GM12878 (cell line): Measurements from ENCODE around the gene TBCE. TPM values are rescaled to one million over a fixed set of nuclear protein-coding genes. Genes with fewer than 3 reads are reported as not detected.

Experiments used
- ATAC-seq: fragments of 200-7000 bp; cut with Tn5 transposase; 3 replicates; pipeline ENCODE4 v1.9.1; 2020; ENCODE audit warnings: mild to moderate bottlenecking, moderate library complexity
- BruUV-seq: library from RNA; stranded (reverse); fragments of 400-500 nt; replicated peaks from 2 replicates; lab custom pipeline; 2021; lab: Mats Ljungman, UMichigan
- CTCF ChIA-PET: fragments of 300-600 bp; sonication (Branson Sonifier 250); formaldehyde crosslinking; extraction: SDS; loops from one replicate; lab custom pipeline; 2021; ENCODE audit warnings: inconsistent platforms; lab: Yijun Ruan, JAX
- POLR2A ChIA-PET: fragments of 350-600 bp; formaldehyde crosslinking; extraction: SDS; loops from one replicate; lab custom pipeline; 2021; ENCODE audit warnings: inconsistent platforms; lab: Charles Lee
- RAD21 ChIA-PET: fragments of 300-600 bp; sonication (Branson Sonifier 250); formaldehyde crosslinking; loops from one replicate; lab custom pipeline; 2023; ENCODE audit warnings: antibody characterized with exemption; ENCODE audit not compliant: unreplicated experiment; lab: Charles Lee
- SMC1A ChIA-PET: fragments of 300-600 bp; sonication (Branson Sonifier 250); formaldehyde crosslinking; loops from one replicate; lab custom pipeline; 2023; ENCODE audit not compliant: unreplicated experiment, uncharacterized antibody; lab: Charles Lee
- DNase-seq: peaks from one replicate; pipeline ENCODE4 v3.0.0-alpha.2; 2011; ENCODE audit warnings: low read depth, low spot score
- FAIRE-seq: peaks from 3 replicates; lab custom pipeline; 2011; peaks lifted over from hg19 to GRCh38; lab: Jason Lieb, UNC
- H2AFZ ChIP-seq: 2 replicates; pipeline ENCODE4 v1.6.0; 2011; ENCODE audit warnings: low read depth, low read length, control low read depth; ENCODE audit not compliant: control insufficient read depth
- H3K27ac ChIP-seq: 2 replicates; pipeline ENCODE4 v1.5.1; 2011; ENCODE audit warnings: control low read depth; ENCODE audit not compliant: control insufficient read depth, insufficient read depth
- H3K27me3 ChIP-seq, 2 experiments: replicated peaks in 1 of 2; 2 replicates each; pipeline versions ENCODE4 v1.6.0 to v1.6.1; 2011; ENCODE audit warnings: low read length in 1 of 2; ENCODE audit not compliant: control insufficient read depth in 2 of 2, insufficient read depth in 2 of 2
- H3K36me3 ChIP-seq, 2 experiments: 2 replicates each; pipeline ENCODE4 v1.5.1; 2011; ENCODE audit warnings: low read length in 1 of 2; ENCODE audit not compliant: control insufficient read depth in 2 of 2, insufficient read depth in 2 of 2
- H3K4me1 ChIP-seq: 2 replicates; pipeline ENCODE4 v1.6.1; 2011; ENCODE audit warnings: mild to moderate bottlenecking, low read length, moderate library complexity, mixed read lengths; ENCODE audit not compliant: control insufficient read depth, insufficient read depth
- H3K4me2 ChIP-seq: 2 replicates; pipeline ENCODE4 v1.6.0; 2011; ENCODE audit warnings: control low read depth; ENCODE audit not compliant: control insufficient read depth, insufficient read depth
- H3K4me3 ChIP-seq: fragments of 200-600 bp; sonication (generic); 2 replicates; pipeline ENCODE4 v1.5.1; 2016
- H3K79me2 ChIP-seq: 2 replicates; pipeline ENCODE4 v1.6.0; 2011; ENCODE audit warnings: low read length; ENCODE audit not compliant: control insufficient read depth, insufficient read depth
- H3K9ac ChIP-seq: 2 replicates; pipeline ENCODE4 v1.8.0; 2011; ENCODE audit warnings: low read length, control low read depth, mixed read lengths; ENCODE audit not compliant: control insufficient read depth, insufficient read depth
- H3K9me3 ChIP-seq: replicated peaks from 3 replicates; pipeline ENCODE4 v1.5.1; 2011; ENCODE audit warnings: mild to moderate bottlenecking, low read length; ENCODE audit not compliant: control insufficient read depth, insufficient read depth
- H4K20me1 ChIP-seq: 2 replicates; pipeline ENCODE4 v1.6.0; 2011; ENCODE audit not compliant: control insufficient read depth, insufficient read depth
- ASH2L ChIP-seq: fragments of 300-600, 200-600 bp; sonication (generic); IDR thresholded peaks from 2 replicates; pipeline ENCODE4 v1.6.1; 2017; ENCODE audit warnings: low read depth, mild to moderate bottlenecking, borderline replicate concordance
- BRCA1 ChIP-seq: IDR thresholded peaks from 2 replicates; pipeline ENCODE4 v1.6.1; 2011; ENCODE audit warnings: low read depth, low read length, improper control_type of control experiment
- CTCF ChIP-seq, 3 experiments: IDR thresholded peaks in 2 of 3; conservative IDR thresholded peaks in 1 of 3; 2 replicates each; pipeline ENCODE4 v1.5.1; 2011; ENCODE audit warnings: low read depth in 3 of 3, low read length in 3 of 3, mild to moderate bottlenecking in 3 of 3, control low read depth in 2 of 3, moderate library complexity in 2 of 3, inconsistent platforms in 1 of 3, mixed read lengths in 1 of 3; ENCODE audit not compliant: control insufficient read depth in 2 of 3, insufficient read depth in 1 of 3; ENCODE audit errors: extremely low read depth in 1 of 3
- LARP7 ChIP-seq: fragments of 450-650 bp; IDR thresholded peaks from 2 replicates; pipeline ENCODE4 v1.6.1; 2017; ENCODE audit warnings: mild to moderate bottlenecking
- MXI1 ChIP-seq: fragments of 150-350 bp; IDR thresholded peaks from 2 replicates; pipeline ENCODE4 v1.6.1; 2011; ENCODE audit warnings: low read depth, mild to moderate bottlenecking, inconsistent platforms, low read length, improper control_type of control experiment
- NFYB ChIP-seq: IDR thresholded peaks from 2 replicates; pipeline ENCODE4 v1.6.1; 2011; ENCODE audit warnings: low read depth, mild to moderate bottlenecking, low read length, improper control_type of control experiment, moderate library complexity; ENCODE audit not compliant: insufficient read depth
- RAD21 ChIP-seq: IDR thresholded peaks from 2 replicates; pipeline ENCODE4 v1.6.1; 2011; ENCODE audit warnings: mild to moderate bottlenecking, low read depth, low read length, moderate library complexity; ENCODE audit not compliant: insufficient read depth
- SMARCA5 ChIP-seq: fragments of 450-650 bp; IDR thresholded peaks from 2 replicates; pipeline ENCODE4 v1.6.1; 2017; ENCODE audit warnings: mild to moderate bottlenecking
- SPI1 ChIP-seq: IDR thresholded peaks from 2 replicates; pipeline ENCODE4 v1.6.1; 2011; ENCODE audit warnings: low read depth, mild to moderate bottlenecking, low read length, moderate library complexity, borderline replicate concordance; ENCODE audit not compliant: insufficient read depth
- SUZ12 ChIP-seq: fragments of 200-600 bp; sonication (generic); IDR thresholded peaks from one replicate; pipeline ENCODE4 v1.6.1; 2018; ENCODE audit warnings: antibody characterized with exemption, mild to moderate bottlenecking; ENCODE audit not compliant: unreplicated experiment
- ZBTB40 ChIP-seq: fragments of 450-650 bp; IDR thresholded peaks from 2 replicates; pipeline ENCODE4 v1.6.1; 2016; ENCODE audit warnings: mild to moderate bottlenecking, moderate library complexity, borderline replicate concordance
- ZNF207 ChIP-seq: fragments of 450-650 bp; IDR thresholded peaks from 2 replicates; pipeline ENCODE4 v1.6.1; 2014; ENCODE audit warnings: antibody characterized with exemption, mild to moderate bottlenecking, borderline replicate concordance
- ZNF24 ChIP-seq: fragments of 450-650 bp; IDR thresholded peaks from 2 replicates; pipeline ENCODE4 v1.6.1; 2017; ENCODE audit warnings: antibody characterized with exemption, mild to moderate bottlenecking
- WGBS: methylation state at CpG from one replicate; pipeline ENCODE4 v1.1.6; 2016; ENCODE audit warnings: low lambda C conversion rate; ENCODE audit not compliant: insufficient replicate concordance, insufficient coverage; ENCODE audit errors: missing lambda C conversion rate; 5-methylcytosine and 5-hydroxymethylcytosine counted together
- in situ Hi-C: fragments of 300-500 bp; cut with MboI; formaldehyde crosslinking; loops from 9 replicates; pipeline ENCODE4 v1.14.3; 2018; ENCODE audit warnings: mixed read lengths
- intact Hi-C: fragments of 100-400 bp; cut with micrococcal nuclease; formaldehyde crosslinking; loops from one replicate; pipeline ENCODE4 v1.14.2; 2022; ENCODE audit not compliant: unreplicated experiment
- polyA plus RNA-seq, 11 experiments: library from polyadenylated mRNA; depleted of rRNA in 4 of 11; unstranded in 6 of 11; stranded (reverse) in 5 of 11; fragments of >200 nt; fragmentation: Nextera tagmentation in 4 of 11; fragmentation: Illumina TruSeq in 1 of 11; extraction: Ambion mirVana in 4 of 11; extraction: Trizol in 1 of 11; gene quantifications; 1 replicate in 1 of 11; 2 replicates in 10 of 11; pipeline versions ENCODE4 v1.2.1 to v1.2.3, GENCODE V29; 2011 to 2016; ENCODE audit warnings: inconsistent platforms in 2 of 11, missing spikeins in 2 of 11, low read depth in 1 of 11
- total RNA-seq, 4 experiments: library from RNA; depleted of rRNA in 3 of 4; stranded (reverse); fragments of >200 nt in 3 of 4; fragmentation: Illumina TruSeq in 1 of 4; extraction: Trizol in 1 of 4; gene quantifications; 2 replicates each; pipeline versions ENCODE4 v1.2.1 to v1.2.3, GENCODE V29; 2013 to 2021

The TBCE gene
- total and polyA plus RNA-seq, 10 of the 15 experiments (the other 5 are each of a cell fraction or from before 2014, with no cell fraction given): 22.7 to 48.7 (median 29.2) TPM

GRCh38 chr1:235329139-235329902 lies 37.9 kb upstream of the TBCE start:
- no peaks in the 10 kb centered on the region for H3K36me3 ChIP-seq
- TSS peak; percentile 79 for BruUV-seq
- no peaks in the 10 kb centered on the region for H3K27me3 ChIP-seq
- no peak for FAIRE-seq
- no peaks in the 10 kb centered on the region for H4K20me1 ChIP-seq
- H3K27ac ChIP-seq: peak overlapping the region; percentile 93
- intact Hi-C loops (loop anchor here (2.0 to 5.0 kb wide), 3 partner anchors 77 to 202 kb away; partner anchors contain the start of genes B3GALNT2 and TOMM20), in situ Hi-C loops (no loop called here)
- CTCF ChIA-PET: interaction anchor here (0.7 to 3.6 kb wide), 9 partner anchors 11 to 167 kb away, joined by 3 to 23 read pairs (median 6); no protein-coding TSS in a partner anchor
- DNase-seq: peak; percentile 52
- H2AFZ ChIP-seq: peak overlapping the region; percentile 74
- peaks cover 8% of the 10 kb centered on the region; the same call in 1 of the 2 replicates for H3K4me1 ChIP-seq
- POLR2A ChIA-PET: interaction anchor here (0.7 to 3.2 kb wide), 7 partner anchors 54 to 168 kb away, joined by 3 to 17 read pairs (median 4); partner anchors contain the start of gene RBM34
- peak overlapping the region; percentile 92 for H3K4me3 ChIP-seq
- peak overlapping the region; percentile 86 for H3K4me2 ChIP-seq
- peaks cover 81% of the 10 kb centered on the region for H3K79me2 ChIP-seq
- H3K9me3 ChIP-seq: no peaks in the 10 kb centered on the region; the same call in 2 of the 3 replicates
- ATAC-seq: peak; percentile 49
- RAD21 ChIA-PET: interaction anchor here (0.6 to 2.5 kb wide), 7 partner anchors 11 to 87 kb away, joined by 3 to 9 read pairs (median 3); no protein-coding TSS in a partner anchor
- SMC1A ChIA-PET: interaction anchor here (0.7 to 4.5 kb wide), 14 partner anchors 11 to 225 kb away, joined by 3 to 38 read pairs (median 4); no protein-coding TSS in a partner anchor
- peak overlapping the region; percentile 91 for H3K9ac ChIP-seq
- under 1% methylated on average over 24 of the region's 24 CpGs for WGBS
- TF ChIP-seq MXI1: peak; percentile 44
- 0 out of 2 replicates have a peak, but pooled peaks have one; percentile 31 for TF ChIP-seq ASH2L
- TF ChIP-seq NFYB: 0 out of 2 replicates have a peak, but pooled peaks have one; percentile 3
- 0 out of 2 replicates have a peak, but pooled peaks have one; percentile 28 for TF ChIP-seq ZNF207
- no peak for TF ChIP-seq SUZ12
- peak; percentile 6; the same call in 1 of the 2 replicates for TF ChIP-seq ZBTB40
- TF ChIP-seq ZNF24: peak; percentile 71
- TF ChIP-seq LARP7: 0 out of 2 replicates have a peak, but pooled peaks have one; percentile 37
- peak; percentile 53 for TF ChIP-seq RAD21
- no peak for TF ChIP-seq BRCA1
- no peak for TF ChIP-seq SPI1
- peak in 2 of 3 experiments; percentile 31 to 39; a peak in 4 of 6 replicates for TF ChIP-seq CTCF (IDR thresholded peaks at IDR 0.05 in 2 of 3, conservative IDR thresholded peaks at IDR 0.05 in 1 of 3; ENCODE audit: control insufficient read depth in 2 of 3, extremely low read depth in 1 of 3, insufficient read depth in 1 of 3, low read depth in 3 of 3, low read length in 3 of 3)
- TF ChIP-seq SMARCA5: peak; percentile 46; the same call in 1 of the 2 replicates
